Stimulated activated CD4-positive, alpha-beta T cell treated with anti-CD3 and anti-CD28 coated beads, TNF-alpha, amount 100 ng/mL, for 1 hour (primary cell): ENCODE results near the gene PODXL.
"Not testable (repeated sequence)": the region's sequence is repeated elsewhere in the genome, so short reads cannot be mapped to it uniquely, and the experiment has no call there.

Experiments
- DNase-seq, 3 donors: peaks; one replicate each; pipeline ENCODE4 v3.0.0-alpha.2; 2020; ENCODE audit warnings: low read depth in 3 of 3, low spot score in 1 of 3

PODXL gene

DNA sequence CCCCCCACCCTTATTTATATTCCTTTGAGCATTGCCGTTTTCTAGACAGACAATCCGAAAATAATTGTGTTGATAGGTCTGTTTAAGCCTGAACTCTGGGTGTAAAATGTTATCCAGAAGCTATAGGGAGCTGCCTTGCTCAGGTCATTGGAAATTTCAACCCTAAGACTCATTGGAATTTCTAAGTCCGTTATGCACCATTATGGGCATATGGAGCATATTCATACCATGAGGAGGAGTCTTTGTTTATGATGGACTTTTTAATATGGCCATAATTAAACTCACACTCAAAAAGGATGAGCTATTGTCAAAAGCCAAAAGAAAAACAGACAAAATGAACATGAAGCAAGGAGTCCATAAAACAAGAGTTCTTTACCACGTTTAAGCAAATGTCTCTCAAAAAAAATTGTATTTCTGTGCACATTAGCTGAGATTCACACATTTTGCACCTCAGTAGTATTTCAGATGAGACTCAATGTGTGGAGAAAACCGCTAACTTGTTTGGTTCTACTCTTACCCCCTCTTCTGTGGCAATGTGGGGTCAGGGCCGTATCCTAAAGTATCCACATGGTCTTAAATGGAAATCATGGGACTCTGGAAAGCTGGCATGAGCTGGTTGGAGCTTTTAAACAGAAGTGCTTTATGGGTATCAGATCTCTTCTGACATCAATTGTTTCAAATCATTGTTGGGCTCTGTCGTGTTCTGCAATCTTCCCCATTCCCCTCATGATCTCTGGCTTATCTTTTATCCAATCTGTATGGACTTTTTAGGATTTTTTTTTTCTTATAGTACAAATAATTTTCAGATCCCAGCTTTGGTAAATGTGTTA is 60.5 kb downstream of the PODXL start:
- no peak for DNase-seq

DNA sequence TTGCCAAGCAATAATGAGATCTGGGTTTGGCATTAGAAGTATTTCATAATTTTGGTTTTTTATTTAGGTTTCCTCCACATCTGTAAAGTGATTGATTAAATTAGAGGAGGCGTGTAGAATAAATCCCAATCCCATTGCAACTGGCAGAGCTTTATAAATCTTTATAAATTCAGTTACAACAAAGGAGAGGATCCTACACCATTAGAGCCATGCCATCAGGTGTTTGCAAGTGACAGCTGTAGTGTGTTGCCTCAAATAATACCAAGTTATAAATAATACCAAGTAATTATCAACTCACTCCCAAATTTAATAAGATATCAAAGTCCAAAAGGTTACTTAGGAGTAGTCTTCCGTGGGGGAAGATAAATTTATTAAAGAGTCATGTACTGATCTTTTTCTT is 62.2 kb downstream of the PODXL start:
- no peak for DNase-seq

DNA sequence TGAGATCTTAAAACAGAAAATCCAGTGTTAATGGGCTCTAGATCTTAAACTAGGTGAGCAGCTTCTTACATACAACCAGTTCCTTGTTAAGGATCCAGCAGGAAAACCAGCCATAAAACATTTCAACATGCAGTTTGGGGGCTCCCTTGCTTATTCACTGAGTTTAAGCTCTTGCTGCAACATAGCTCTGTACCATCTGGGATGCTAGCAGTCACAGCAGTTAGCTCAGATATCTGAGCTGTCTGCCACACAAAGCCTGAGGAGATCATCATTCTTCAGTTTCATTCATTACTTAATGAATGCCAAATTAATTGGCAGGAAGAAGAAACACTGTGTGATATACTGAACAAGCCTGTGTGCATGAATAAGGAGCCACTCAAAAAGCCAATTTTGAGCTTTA is 62.8 kb downstream of the PODXL start:
- no peak for DNase-seq

DNA sequence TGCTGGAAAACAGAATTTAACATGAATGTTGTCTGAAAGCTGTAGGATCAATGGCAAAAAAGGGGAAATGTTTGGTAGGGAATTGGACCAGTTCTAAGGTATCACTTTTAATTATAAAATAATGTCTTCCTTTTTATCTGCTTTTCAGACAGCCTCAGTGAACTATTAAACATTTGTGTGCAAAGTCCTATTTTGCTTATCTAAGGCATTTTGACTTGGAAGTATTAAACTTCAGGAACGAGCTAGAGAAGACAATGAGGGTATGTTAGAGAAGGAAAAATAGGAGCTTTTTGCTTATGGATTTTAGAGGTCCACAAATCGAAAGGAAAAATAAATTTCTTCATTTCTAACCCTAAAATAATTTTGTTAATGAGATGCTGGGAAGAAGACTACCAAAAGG is 63.3 kb downstream of the PODXL start:
- DNase-seq, result no peak

DNA sequence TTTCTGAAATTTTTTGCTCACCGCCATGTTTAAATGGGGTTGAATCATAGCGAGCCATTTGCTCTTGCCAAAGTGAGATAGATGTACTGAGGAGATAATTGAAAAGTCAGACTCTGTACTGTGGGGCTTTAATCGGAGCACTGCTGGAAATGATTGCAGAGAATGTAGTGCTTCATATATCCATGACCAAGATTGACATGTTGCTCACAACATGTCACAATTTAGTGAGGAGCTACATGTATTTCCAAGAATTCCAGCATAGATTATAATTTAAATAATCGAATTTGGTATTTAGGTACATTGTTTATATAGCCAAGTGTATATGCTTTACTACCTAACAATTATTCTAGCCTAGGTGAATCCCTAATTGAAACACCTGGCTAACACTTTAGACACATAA is 66.5 kb downstream of the PODXL start:
- no peak for DNase-seq

DNA sequence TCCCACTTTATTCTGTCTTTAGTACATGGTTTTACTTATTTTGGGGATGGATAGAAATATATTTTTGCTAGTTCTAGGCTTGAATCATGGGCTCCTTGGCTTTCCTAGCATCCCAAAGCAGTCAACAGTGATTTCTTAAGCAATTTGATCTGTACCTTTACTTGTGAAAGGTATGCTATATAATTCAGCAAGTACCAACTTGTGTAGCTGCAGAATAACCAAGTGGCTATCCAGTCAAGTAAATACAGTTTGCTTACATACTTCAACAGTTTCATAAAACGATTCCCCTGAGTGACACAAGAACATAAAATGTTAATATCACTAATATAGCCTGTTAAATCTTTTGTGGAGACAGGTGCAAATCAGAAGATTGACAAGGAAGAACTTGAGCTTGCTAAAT is 67.2 kb downstream of the PODXL start:
- no peak for DNase-seq

DNA sequence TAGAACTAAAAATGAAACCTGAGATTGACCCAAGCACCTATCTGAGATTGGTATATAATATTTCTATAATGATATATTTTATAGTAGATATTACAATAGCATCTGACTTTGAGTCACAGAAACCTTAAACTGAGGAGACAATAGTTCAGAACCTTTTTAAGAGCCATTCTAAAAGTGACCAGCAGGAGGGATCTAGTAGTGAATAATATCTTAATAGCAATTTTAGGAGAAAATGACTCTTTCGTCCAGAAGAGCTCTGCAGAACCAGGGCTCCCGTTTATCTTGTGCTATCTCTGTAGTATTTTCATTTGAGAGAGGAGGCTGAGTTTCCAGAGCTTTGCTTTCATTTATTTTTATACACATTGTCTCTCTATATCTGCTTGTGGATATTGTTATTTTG is 68.1 kb downstream of the PODXL start:
- no peak for DNase-seq

DNA sequence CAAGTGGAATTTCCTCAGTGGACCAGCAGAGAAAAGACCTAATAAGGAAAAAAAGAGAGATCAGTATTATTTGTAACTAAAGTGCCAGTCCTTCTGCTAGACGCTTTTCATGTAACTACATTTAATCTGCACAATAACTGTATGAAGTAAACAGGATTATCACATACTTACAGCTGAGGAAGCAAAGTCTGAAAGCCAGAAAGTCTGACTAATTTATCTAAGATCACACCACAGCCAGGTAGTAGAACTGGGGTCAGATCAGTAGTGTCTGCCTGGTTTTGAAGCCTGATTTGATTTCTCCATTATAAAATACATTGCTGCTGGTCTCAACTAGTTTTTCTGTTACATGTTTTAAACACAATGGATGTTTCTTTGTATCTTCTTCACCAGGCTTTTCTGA is 69.2 kb downstream of the PODXL start:
- no peak for DNase-seq

DNA sequence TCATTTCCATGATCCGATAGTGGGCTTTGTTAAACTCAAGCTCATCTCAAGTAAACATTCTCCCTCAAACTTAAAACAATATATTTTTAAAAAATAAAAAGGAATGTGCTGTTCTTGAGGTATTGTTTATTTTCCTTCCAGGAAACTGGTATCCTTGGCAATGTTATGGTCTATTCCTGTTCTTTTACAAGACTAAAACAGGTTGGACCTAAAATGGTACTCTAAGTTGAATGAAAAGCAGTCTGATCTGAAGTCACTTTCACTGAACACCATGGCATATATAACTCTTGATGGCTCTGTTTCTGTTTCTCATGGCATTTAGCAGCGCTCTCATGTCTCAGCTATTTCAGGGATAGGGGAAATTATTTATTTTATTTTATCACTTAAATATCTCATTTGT is 70.1 kb downstream of the PODXL start:
- DNase-seq, result no peak

DNA sequence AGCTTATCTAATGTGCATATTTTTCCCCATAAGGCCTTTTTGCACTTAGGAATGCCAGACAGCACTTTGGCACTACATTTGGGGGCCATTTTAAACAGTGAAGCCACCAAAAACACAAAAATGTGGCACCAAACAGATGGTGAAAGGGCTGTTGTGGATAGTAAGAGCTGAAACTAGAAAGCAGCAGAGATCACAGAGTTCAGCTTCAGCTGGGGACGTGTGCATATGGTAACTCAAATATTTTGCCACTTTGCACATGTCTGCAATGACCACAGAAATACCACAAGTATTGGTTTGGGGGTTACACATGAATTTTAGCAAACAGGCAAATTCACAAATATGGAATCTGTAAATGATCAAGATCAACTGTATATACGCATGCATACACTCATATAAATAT is 72.8 kb downstream of the PODXL start:
- no peak for DNase-seq

DNA sequence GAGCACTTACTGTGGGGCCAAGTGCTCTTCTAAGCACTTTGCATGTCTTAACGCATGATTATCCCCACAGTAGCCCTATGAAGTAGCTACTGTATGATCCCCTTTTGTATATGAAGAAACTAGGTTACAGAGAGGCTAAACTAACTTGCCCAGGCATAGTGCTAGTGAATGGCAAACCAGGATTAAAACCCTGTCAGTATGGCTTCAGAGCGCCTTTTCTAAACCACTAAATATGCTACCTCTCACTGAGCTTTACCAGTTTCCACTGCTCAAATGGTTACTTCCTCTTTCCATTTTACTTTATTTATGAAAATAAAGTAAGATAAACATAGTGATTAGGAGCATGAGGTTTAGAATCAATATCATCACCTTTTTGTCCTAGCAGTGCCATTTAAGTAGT is 73.6 kb downstream of the PODXL start:
- no peak for DNase-seq

DNA sequence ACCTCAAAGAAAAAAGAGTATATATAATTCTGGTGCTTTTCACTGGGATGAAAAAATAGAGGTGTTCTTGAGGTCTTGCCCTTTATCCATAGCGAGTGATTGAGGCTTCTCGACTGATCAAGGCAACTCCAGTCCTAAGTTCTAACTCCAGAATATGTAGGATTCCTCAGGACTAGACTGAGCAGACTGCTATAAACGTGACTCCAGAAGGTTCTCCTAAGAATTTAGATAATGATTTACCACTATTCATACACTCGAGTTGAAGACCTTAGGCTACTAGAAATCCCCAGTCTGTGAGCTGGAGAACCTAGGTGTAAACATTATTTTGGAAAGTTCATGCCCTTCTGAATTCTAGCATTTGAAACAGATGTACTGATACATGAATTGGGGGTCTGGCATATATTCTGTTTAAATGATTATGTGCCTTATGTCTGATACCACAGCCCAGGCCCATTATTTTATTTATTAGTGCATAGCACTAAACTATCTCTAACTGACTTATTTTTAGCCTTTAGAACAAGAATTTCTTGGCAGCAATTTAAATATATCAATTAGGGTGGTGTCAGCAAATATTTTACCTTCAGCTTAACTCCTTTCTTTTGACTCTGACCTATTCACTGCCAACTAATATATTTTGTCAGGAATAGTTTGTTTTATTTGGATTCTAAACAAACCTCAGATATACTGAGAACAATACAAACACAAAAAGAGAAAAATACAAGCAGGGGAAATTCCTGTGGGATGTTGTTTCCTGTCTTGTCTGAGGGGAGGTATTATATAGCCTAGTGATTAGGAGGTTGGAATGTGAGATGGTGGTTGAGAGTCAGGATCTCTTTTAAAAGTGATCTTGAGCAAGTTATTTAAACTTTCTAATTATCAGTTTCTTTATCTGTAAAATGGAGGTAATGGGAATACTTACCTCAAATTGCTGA is 75.8 kb downstream of the PODXL start:
- DNase-seq, result no peak

DNA sequence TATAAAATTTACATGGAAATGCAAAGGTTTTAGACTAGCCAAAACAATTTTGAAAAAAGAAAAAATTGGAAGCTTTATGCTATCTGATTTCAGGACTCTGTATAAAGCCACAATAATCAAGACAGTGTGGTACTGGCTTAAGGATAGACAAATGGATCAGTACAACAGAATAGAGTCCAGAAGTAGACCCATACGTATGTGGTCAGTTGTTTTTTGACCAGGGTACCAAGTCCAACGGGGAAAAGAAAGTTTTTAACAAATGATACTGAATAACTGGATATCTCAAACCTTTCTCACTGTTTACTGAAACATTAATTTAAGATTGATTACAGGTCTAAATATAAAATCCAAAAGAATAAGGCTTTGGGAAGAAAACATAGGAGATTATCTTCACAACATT is 79.7 kb downstream of the PODXL start:
- DNase-seq, result no peak

DNA sequence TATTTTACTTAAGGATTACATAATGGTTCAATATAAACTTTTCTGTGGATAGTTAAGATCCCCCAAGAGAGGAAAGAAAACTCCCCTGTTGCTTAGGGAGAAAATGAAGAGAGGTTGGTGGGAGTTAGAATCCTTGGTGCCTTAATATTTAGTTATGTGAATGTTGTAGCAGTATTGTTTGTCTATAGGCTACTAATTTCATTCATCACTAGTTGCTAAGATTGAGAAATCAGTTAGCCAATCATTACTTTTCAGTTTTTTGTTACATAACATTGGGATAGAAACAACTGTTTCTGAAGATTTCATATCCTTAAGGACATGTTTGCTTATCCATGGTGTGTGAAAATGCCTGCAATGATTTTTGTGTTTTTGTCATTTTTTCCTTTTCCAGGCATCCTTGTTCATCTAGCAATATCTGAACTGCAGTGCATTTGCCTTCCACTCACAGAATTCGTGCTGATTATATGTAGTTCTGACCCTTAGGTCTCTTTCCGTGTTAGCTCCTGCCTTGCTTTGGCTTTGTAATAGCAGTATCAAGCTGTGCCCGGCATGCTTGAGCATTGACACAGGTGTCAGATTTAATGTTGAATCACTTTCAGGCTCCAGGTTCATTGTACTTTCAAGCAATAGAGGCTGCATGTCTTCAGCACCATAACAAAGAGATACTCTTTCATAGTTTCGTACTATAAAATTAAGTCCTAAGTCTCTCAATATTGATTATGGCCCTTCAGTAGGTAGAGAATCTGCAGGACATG is 85.0 kb downstream of the PODXL start:
- no peak for DNase-seq

DNA sequence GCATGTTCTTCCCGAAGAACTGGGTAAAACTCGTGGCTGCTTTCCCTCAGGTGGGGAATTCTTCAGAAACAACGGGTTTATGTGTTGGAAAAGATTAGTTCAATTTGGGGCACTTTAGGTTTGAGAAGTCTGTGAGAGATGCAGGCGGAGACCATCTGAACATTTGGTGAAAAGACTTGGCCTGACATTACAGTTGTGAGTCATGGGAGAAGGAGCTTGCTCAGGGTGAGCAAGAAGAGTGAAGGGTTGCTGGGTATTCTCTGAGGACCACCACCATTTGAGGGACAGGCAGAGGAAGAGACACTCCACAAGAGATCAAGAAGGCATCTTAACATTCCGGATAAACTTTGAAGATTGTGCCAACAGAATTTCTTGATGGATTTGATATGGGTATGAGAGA is 88.6 kb downstream of the PODXL start:
- DNase-seq, result no peak

DNA sequence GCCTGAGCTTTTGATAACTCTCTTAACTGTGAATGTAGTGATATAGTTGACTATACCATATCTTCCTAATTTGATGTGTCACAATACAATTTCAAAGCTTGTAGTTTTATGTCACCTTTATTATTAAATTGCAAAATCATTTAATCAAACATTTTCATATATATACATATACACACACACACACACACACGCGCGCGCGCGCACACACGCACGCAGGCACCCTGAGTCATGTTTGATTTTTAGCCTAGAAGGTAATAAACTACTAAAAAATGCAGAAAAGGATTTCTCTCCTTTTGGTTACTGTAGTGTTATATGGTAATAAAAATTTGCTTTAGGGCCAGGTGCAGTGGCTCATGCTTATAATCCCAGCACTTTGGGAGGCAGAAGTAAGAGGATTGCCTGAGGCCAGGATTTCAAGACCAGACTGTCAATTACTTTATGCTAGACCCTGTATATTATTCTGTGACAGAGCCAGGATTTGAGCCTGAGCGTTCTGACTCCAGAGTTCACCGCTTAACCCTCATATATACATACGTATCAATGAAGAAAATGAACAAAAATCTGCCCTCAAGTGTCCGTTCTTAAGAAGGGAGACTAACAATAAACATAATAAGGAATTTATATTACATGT is 89.6 kb downstream of the PODXL start:
- no peak for DNase-seq

DNA sequence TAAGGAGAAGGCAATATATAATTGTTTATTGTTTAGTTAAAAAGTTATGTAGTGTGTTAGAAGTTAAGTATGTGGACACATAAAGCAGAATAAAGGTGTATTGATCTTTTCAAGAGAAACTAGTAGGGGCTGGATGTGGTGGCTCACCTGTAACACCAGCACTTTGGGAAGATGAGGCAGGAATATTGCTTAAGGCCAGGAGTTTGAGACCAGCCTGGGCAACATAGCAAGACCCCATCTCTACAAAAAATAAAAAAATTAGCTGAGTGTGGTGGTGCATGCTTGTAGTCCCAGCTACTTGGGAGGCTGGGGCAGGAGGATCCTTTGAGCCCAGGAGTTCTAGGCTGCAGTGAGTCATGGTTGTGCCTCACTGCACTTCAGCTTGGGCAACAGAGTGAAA is 93.7 kb downstream of the PODXL start:
- DNase-seq, result not testable (repeated sequence)

DNA sequence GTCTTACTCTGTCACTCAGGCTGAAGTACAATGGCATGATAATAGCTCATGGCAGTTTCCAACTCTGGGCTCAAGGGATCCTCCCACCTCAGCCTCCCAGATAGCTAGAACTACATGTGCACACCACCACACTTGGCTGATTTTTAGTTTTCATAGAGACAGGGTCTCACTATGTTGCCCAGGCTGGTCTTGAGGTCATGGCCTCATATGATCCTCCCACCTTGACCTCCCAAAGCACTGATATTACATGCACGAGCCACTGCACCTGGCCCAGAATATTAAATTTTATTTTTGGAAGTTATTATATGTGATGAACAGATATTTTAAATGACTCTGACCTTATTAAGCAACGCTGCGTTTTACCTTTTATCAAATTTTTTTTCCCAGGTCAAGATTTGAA is 94.4 kb downstream of the PODXL start:
- DNase-seq, result no peak

DNA sequence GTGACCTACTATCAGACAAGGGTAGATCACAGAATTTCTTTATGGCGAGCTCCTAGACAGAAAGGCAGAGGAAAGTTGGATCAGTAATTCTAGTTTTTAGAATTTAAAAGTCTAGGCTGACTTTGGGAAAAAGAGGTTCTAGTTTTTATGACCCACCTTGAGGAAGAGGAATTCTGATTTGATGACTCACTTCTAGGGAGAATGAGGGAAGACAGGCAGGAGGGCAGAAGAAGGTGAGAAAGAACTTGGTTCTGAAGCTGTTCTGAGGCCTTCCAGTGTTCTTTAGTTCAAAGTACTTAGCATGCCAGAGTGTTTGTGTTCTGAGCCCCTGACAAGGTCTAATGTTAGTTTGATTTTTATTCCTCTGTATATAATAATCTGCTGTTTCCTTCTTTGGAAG is 97.2 kb downstream of the PODXL start:
- DNase-seq, result no peak

DNA sequence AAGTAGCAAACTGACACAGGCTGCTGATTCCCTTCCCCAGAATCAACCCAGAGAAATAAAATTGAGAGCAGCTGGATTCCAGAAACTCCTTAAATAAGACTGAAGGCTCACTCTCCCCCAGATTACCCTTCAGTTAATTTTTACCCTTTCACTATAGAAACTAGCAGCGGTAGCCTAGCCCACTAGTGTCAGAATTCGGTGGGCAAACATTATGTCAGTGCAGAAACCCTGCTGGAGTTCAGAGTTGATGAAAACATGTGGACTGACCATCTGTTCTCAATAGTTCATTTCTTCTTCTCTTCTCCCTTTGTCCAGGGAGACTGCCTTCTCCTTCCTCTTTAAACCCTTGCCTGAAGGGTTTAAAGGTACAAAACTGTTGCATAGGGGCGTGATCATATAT is 100.1 kb downstream of the PODXL start:
- DNase-seq, result no peak

DNA sequence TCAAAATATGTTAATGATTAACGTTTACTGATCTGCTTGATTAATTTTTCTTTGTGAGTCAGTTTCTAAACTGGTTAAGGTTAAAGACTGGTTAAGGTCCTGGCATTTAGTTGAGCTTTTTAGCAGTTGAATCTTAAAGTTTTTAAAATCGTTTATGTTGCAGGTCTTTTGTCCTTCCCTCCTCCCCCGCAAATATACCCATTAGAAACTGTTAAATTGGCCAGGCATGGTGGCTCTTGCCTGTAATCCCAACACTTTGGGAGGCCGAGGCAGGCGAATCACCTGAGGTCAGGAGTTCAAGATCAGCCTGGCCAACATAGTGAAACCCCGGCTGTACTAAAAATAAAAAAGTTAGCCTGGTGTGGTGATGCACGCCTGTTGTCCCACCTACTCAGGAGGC is 100.9 kb downstream of the PODXL start:
- DNase-seq, result no peak
